Testis (tissue), 2 donors: ENCODE measurements around the gene STAP2.

Experiments used
- POLR2A ChIP-seq: fragments of 450-650 bp; IDR thresholded peaks from one replicate; pipeline ENCODE4 v1.6.1; 2017; ENCODE audit warnings: antibody characterized with exemption, mild to moderate bottlenecking, moderate library complexity
- TF ChIP-seq, protein P1 (sequence below), 3 experiments: fragments of 450-650 bp in 2 of 3; fragments of 200-600 bp in 1 of 3; sonication (generic) in 1 of 3; IDR thresholded peaks; one replicate each; pipeline ENCODE4 v1.5.1; 2016 to 2019; ENCODE audit warnings: antibody characterized with exemption in 3 of 3, mild to moderate bottlenecking in 2 of 3, moderate library complexity in 1 of 3

DNA sequence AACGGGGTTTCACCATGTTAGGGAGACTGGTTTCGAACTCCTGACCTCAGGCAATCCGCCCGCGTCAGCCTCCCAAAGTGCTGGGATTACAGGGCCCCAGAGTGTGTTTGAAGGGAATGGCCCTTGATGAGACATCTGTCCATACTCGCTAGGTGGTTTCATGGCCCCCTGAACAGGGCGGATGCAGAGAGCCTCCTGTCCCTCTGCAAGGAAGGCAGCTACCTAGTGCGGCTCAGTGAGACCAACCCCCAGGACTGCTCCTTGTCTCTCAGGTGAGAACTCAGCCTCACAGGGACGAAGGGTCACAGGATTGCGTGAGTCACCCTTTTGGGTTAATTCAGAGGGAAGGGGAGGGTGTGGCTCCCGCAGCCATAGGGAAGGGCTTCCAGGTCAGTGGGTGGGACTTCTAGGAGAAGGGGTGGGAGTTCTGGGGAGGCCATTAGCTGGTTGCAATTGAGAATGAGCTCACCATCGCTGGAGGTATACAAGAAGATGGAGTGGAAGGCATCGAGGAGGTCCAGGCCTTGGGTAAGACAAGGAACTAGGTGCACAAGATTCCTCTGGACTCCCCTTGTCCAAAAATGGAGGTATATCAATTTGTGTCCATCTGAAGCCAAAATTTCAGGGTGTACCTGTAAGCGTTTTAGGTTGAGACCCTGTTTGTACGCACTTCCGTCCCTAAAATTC is 50.4 kb downstream of the STAP2 start:
- TF ChIP-seq, protein P1, sequence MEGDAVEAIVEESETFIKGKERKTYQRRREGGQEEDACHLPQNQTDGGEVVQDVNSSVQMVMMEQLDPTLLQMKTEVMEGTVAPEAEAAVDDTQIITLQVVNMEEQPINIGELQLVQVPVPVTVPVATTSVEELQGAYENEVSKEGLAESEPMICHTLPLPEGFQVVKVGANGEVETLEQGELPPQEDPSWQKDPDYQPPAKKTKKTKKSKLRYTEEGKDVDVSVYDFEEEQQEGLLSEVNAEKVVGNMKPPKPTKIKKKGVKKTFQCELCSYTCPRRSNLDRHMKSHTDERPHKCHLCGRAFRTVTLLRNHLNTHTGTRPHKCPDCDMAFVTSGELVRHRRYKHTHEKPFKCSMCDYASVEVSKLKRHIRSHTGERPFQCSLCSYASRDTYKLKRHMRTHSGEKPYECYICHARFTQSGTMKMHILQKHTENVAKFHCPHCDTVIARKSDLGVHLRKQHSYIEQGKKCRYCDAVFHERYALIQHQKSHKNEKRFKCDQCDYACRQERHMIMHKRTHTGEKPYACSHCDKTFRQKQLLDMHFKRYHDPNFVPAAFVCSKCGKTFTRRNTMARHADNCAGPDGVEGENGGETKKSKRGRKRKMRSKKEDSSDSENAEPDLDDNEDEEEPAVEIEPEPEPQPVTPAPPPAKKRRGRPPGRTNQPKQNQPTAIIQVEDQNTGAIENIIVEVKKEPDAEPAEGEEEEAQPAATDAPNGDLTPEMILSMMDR (IDR thresholded peaks at IDR 0.05) = no peak
- TF ChIP-seq POLR2A = no peak
